Activated CD4-positive, alpha-beta T cell treated with anti-CD3 and anti-CD28 coated beads, Interleukin-2, amount 50 U/mL, for 24 hours (primary cell): ENCODE measurements around the gene TNP2.

ENCODE experiments used
- DNase-seq, 2 donors: peaks; one replicate each; pipeline ENCODE4 v3.0.0-alpha.2; 2020; ENCODE audit warnings: low read depth in 1 of 2, low spot score in 1 of 2

TNP2 gene

GRCh38 chr16:11240636-11241473 lies 28.3 kb downstream of the TNP2 start:
- no peak for DNase-seq

- no peak for DNase-seq
Measured at GRCh38 chr16:11239644-11240632, 29.2 kb downstream of the TNP2 start.

- DNase-seq, result no peak
Measured at GRCh38 chr16:11238272-11239202, 30.6 kb downstream of the TNP2 start.

DNA sequence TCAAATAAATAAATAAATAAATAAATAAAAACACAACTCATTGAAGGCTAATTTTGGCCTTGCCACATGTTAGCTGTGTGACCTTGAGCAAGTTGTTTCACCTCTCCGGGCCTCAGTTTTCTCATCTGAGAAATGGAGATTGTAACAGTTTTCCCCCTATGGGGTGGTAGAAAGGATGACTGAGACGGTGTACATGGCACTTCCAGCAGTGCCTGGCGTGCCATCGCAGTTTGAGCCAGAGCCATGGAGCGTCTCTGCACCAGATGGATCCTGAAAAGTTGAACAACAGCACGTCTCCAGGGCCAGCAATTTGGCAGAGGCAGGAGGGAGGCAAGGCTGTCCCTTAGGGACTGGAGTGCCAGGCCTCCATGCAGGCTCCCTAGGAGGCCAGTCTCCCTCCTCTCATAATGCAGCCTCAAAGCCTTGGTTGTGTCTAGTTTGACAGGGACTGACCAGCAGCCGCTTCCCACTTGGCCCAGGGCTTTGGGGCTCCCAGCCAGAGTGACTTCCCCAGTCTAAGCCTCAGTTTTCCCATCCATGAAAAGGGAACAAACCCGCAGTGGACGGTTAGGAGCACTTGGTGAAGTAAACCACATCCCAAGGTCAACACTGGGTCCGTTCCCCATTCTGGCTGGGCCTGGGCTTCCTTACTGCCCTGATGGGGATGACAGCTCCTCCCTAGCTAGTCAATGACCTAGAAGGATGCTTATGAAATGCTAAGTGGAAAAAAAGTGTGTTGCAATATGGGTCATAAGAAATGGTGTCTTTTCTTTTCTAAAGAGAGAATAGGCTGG lies 32.5 kb downstream of the TNP2 start:
- DNase-seq, result no peak

- no peak for DNase-seq
Measured at GRCh38 chr16:11235703-11235991, 33.5 kb downstream of the TNP2 start.

DNA sequence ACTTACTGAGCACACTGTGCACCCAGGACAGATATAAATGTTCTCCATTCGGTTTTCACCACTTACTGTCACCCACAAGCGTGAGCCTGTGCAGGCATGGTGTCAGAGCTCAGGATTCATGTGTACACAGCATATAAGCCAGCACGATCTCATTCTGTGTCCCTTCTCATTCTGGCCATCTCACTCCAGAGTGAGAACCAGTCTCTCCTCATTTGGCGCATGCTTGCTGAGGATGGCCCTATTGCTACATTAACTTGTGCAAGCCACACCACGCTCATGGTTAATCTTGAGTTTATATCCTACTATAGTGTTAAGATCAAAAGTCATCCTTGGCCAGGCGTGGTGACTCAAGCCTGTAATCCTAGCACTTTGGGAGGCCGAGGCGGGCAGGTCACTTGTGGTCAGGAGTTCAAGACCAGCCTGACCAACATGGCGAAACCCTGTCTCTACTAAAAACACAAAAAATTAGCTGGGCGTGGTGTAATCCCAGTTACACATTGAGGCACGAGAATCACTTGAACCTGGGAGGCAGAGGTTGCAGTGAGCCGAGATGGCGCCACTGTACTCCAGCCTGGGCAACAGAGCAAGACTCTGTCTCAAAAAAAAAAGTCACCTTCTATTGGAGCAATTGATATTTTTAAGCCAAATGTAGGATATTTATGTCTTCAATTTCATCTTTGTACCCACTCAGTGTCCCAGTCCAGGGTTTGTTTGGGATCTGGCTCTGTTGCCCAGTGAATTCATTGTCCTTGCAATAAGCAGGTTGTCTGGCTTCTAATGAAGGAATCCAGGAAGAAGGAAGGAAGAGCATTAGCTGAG lies 34.0 kb downstream of the TNP2 start:
- no peak for DNase-seq

- peak; percentile 50 to 73 for DNase-seq
Measured at GRCh38 chr16:11233727-11234376, 35.3 kb downstream of the TNP2 start.

DNA sequence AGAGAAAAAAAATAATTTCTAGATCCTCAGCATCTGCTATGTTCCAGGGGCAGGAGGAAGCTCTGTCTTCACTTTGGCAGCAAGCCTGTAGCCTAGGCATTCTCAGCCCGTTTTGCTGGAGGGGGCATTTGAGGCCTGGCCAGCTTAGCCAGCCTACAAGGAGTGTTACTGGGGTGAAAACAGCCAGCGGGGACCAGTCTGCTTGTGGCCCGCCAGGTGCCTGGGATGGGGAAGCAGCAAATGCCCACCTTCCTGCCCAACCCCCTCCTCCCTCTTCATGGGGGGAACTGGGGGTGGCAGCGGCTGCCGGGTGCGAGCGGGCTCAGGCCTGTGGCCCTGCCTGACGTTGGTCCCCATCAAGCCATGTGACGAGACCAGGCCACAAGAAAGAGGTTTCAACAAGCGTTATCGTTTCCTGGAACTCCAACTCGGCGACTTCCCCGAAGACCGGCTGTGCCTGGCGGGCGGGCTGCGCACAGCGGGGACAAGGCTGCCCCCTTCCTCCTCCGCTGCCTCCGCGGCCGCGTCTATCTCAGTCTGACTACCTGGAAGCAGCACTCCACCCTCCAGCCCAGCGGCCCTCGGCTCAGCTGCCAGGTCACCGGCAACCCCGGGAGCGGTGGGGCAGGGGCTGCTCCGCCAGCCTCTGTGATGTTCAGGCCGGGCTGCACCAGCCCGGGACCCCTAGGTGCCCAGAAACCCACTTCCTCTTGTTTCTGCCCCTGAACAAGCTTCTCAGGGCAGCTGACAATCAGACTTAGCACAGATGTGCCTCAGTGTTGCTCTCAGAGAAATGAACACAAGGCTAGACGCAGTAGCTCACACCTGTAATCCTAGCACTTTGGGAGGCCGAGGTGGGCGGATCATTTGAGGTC lies 36.0 kb downstream of the TNP2 start:
- peak; percentile 79 to 85 for DNase-seq

- DNase-seq, result no peak
Measured at GRCh38 chr16:11232302-11232851, 36.7 kb downstream of the TNP2 start.

DNA sequence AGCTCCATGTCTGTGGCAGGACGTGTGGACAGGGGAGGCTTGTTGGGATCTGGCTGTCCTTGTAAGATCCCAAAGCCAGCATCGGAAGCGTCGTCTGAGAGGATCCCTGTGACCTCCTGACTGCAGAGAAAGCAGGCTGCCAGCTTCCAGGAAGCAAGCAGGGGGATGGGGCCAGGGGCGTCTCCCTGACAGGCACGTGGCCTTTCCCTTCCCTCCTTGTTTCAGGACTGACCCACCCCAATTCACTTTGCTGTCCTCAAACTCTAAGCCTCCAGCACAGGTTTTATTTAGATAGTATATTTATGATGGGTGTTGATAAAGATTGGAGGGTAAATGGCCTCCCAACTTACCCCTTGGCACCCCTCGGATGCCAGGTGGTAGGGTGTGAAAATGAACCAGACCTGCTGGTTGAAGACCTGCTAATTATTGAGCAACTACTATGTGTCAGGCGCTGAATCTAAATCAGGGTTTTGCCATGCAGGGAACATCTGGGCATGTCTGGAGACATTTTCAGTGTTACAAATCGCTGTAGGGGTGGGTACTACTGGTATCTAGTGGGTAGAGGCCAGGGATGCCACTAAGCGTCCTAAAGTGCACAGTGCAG lies 37.7 kb downstream of the TNP2 start:
- DNase-seq, result no peak

GRCh38 chr16:11229906-11230305 lies 39.2 kb downstream of the TNP2 start:
- DNase-seq, result no peak

DNA sequence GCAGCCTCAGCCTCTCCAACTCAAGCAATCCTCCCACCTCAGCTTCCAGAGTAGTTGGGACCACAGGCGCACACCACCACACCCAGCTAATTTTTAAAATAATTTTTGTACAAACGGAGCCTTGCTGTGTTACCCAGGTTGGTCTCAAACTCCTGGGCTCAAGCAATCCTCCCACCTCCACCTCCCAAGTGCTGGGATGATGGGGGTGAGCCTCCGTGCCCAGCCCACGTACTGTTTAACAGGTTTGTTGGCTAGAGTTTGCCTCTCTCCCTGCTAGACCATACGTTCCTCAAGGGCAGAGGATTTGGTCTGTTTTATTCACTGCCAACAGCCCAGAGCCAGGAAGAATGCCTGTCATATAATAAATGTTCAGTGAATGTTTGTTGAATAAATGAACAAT lies 39.7 kb downstream of the TNP2 start:
- DNase-seq, result no peak

DNA sequence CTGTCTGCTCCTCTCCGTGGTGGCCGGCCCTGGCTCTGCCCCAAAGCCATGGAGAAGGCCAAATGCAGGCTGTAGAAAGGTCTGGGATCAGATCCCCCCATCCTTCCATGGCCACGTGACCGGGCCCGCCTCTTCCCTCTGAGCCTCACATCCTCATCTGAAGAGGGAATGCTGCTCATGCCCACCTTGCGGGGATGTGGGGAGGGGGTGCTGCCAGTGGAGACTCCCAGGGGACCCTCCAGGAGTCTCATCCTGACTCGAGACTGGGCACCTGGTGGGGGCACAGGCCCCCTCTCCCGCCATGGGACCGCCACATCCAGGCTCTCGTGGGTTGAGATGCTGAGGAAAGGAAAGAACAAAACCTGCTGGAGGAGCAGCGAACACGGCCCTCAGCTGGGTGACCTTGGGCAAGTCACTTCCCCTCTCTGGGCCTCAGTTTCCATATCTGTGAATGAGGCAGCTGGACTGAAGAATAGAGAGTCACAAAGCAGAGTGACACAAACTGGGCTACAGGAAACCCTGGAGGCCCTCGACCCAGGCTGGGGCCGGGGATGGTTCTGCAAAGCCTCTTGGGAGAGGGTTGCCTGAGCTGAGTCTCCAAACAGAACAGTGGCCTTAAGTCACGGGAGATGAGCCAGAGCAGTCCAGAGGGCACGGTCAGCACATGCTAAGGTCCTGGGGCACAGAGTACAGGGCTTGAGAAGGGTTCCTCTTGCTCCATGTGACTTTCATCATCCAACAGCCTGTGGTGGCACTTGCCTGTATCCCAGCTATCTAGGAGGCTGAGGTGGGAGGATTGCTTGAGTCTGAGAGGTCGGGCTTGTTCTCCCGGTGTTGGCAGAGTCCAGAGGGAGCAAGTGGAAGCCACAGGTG lies 43.2 kb downstream of the TNP2 start:
- no peak for DNase-seq

GRCh38 chr16:11224894-11225676 lies 44.0 kb downstream of the TNP2 start:
- DNase-seq, result peak; percentile 65 to 84

- DNase-seq, result peak; percentile 21 to 43
Measured at GRCh38 chr16:11224096-11224893, 44.8 kb downstream of the TNP2 start.
